H1 (cell line): Measurements from ENCODE around the gene WDR27. TPM values are rescaled to one million over a fixed set of nuclear protein-coding genes. Genes with fewer than 3 reads are reported as not detected.

Experiments used
- CTCF ChIA-PET: fragments of 300-600 bp; sonication (Branson Sonifier 250); formaldehyde crosslinking; loops from one replicate; lab custom pipeline; 2021; ENCODE audit not compliant: partially characterized antibody; lab: Charles Lee
- POLR2A ChIA-PET: fragments of 300-600 bp; sonication (Branson Sonifier 250); formaldehyde crosslinking; loops from one replicate; lab custom pipeline; 2021; ENCODE audit warnings: inconsistent platforms; ENCODE audit not compliant: partially characterized antibody; lab: Charles Lee
- DNase-seq, 2 experiments: peaks; one replicate each; pipeline versions ENCODE4 v3.0.0 to v3.0.0-alpha.2; 2010 to 2022; ENCODE audit warnings: low spot score in 2 of 2, low read depth in 1 of 2, mixed read lengths in 1 of 2
- FAIRE-seq: peaks from 2 replicates; lab custom pipeline; 2011; peaks lifted over from hg19 to GRCh38; lab: Jason Lieb, UNC
- H2AFZ ChIP-seq: 2 replicates; pipeline ENCODE4 v1.8.1; 2012; ENCODE audit warnings: low read length, inconsistent platforms
- H2AK5ac ChIP-seq: 2 replicates; pipeline ENCODE4 v1.6.1; 2013; ENCODE audit warnings: low read depth, low read length
- H2BK120ac ChIP-seq: replicated peaks from 2 replicates; pipeline ENCODE3; 2013; ENCODE audit warnings: low read depth, low read length, inconsistent platforms
- H2BK12ac ChIP-seq: 2 replicates; pipeline ENCODE4 v1.6.1; 2013; ENCODE audit warnings: low read depth, low read length
- H2BK15ac ChIP-seq: 2 replicates; pipeline ENCODE4 v1.6.1; 2013; ENCODE audit warnings: low read length
- H2BK20ac ChIP-seq: 2 replicates; pipeline ENCODE4 v1.6.1; 2013; ENCODE audit warnings: low read length
- H2BK5ac ChIP-seq: 2 replicates; pipeline ENCODE4 v1.6.1; 2013; ENCODE audit warnings: low read depth, low read length
- H3K14ac ChIP-seq: 2 replicates; pipeline ENCODE4 v1.6.1; 2013; ENCODE audit warnings: inconsistent platforms; ENCODE audit not compliant: insufficient read length
- H3K18ac ChIP-seq: 2 replicates; pipeline ENCODE4 v1.6.1; 2013; ENCODE audit warnings: low read length; ENCODE audit errors: extremely low read depth
- H3K23ac ChIP-seq: 2 replicates; pipeline ENCODE4 v1.6.1; 2013; ENCODE audit warnings: inconsistent platforms; ENCODE audit not compliant: insufficient read length
- H3K23me2 ChIP-seq: 2 replicates; pipeline ENCODE4 v1.6.1; 2013; ENCODE audit warnings: low read depth, low read length
- H3K27ac ChIP-seq: 2 replicates; pipeline ENCODE4 v1.6.1; 2011; ENCODE audit warnings: low read depth, low read length, inconsistent platforms
- H3K27me3 ChIP-seq, 4 experiments: replicated peaks in 1 of 4; 1 replicate in 1 of 4; 2 replicates in 3 of 4; pipeline versions ENCODE4 v1.6.1 to v1.8.1; 2011 to 2013; ENCODE audit warnings: low read length in 3 of 4, mild to moderate bottlenecking in 3 of 4, inconsistent platforms in 2 of 4, mixed read lengths in 2 of 4, moderate library complexity in 1 of 4; ENCODE audit not compliant: control insufficient read depth in 3 of 4, insufficient read depth in 3 of 4; ENCODE audit errors: extremely low read depth in 1 of 4
- H3K36me3 ChIP-seq, 4 experiments: 2 replicates each; pipeline versions ENCODE4 v1.6.1 to v1.8.1; 2011 to 2013; ENCODE audit warnings: mild to moderate bottlenecking in 4 of 4, low read length in 3 of 4, moderate library complexity in 2 of 4, control low read depth in 1 of 4, inconsistent platforms in 1 of 4; ENCODE audit not compliant: insufficient read depth in 4 of 4, control insufficient read depth in 2 of 4
- H3K4ac ChIP-seq: replicated peaks from 2 replicates; pipeline ENCODE3; 2013; ENCODE audit warnings: low read length, low read depth, mixed read lengths, inconsistent platforms; ENCODE audit not compliant: insufficient read length
- H3K4me1 ChIP-seq, 4 experiments: replicated peaks in 1 of 4; 1 replicate in 1 of 4; 2 replicates in 3 of 4; pipeline versions ENCODE4 v1.6.1 to v1.8.1; 2011 to 2013; ENCODE audit warnings: low read length in 3 of 4, inconsistent platforms in 2 of 4, mixed read lengths in 1 of 4; ENCODE audit not compliant: insufficient read depth in 4 of 4, control insufficient read depth in 3 of 4
- H3K4me2 ChIP-seq, 2 experiments: 2 replicates each; pipeline versions ENCODE4 v1.6.1 to v1.8.1; 2011 to 2013; ENCODE audit warnings: low read depth in 2 of 2, low read length in 2 of 2, control low read depth in 1 of 2, inconsistent platforms in 1 of 2, mild to moderate bottlenecking in 1 of 2; ENCODE audit not compliant: insufficient read depth in 1 of 2
- H3K4me3 ChIP-seq, 4 experiments: fragments of 200-600, 300-600 bp in 1 of 4; sonication (generic), shearing (Covaris generic), sonication (Bioruptor Twin) in 1 of 4; 2 replicates each; pipeline versions ENCODE4 v1.5.1 to v1.8.1; 2011 to 2016; ENCODE audit warnings: low read length in 4 of 4, low read depth in 3 of 4, control low read depth in 2 of 4, inconsistent platforms in 2 of 4, mild to moderate bottlenecking in 2 of 4, mixed read lengths in 1 of 4, moderate library complexity in 1 of 4; ENCODE audit not compliant: insufficient read depth in 2 of 4; ENCODE audit errors: extremely low read depth in 1 of 4
- H3K56ac ChIP-seq: replicated peaks from 2 replicates; pipeline ENCODE3; 2013; ENCODE audit warnings: low read depth, mild to moderate bottlenecking, mixed read lengths, low read length, inconsistent platforms; ENCODE audit not compliant: insufficient read length
- H3K79me1 ChIP-seq: 2 replicates; pipeline ENCODE4 v1.6.1; 2013; ENCODE audit warnings: low read depth, low read length, control low read depth
- H3K79me2 ChIP-seq, 2 experiments: 2 replicates each; pipeline versions ENCODE4 v1.6.1 to v1.8.1; 2012 to 2013; ENCODE audit warnings: low read length in 2 of 2, mild to moderate bottlenecking in 2 of 2, inconsistent platforms in 1 of 2; ENCODE audit not compliant: insufficient read depth in 2 of 2, control insufficient read depth in 1 of 2
- H3K9ac ChIP-seq, 4 experiments: replicated peaks in 1 of 4; 1 replicate in 1 of 4; 2 replicates in 3 of 4; pipeline versions ENCODE4 v1.6.1 to v1.8.1; 2011 to 2013; ENCODE audit warnings: low read depth in 3 of 4, low read length in 3 of 4, control low read depth in 2 of 4, mild to moderate bottlenecking in 2 of 4, moderate library complexity in 2 of 4, inconsistent platforms in 1 of 4; ENCODE audit errors: extremely low read depth in 1 of 4
- H3K9me3 ChIP-seq, 2 experiments: 2 replicates each; pipeline versions ENCODE4 v1.6.1 to v1.8.1; 2012 to 2013; ENCODE audit warnings: mild to moderate bottlenecking in 2 of 2, moderate library complexity in 2 of 2, control low read depth in 1 of 2, inconsistent platforms in 1 of 2, low read depth in 1 of 2, low read length in 1 of 2, mixed read lengths in 1 of 2; ENCODE audit not compliant: insufficient read depth in 2 of 2
- H4K20me1 ChIP-seq, 2 experiments: replicated peaks in 1 of 2; 2 replicates each; pipeline versions ENCODE3 to v1.8.1; 2011 to 2013; ENCODE audit warnings: inconsistent platforms in 2 of 2, low read length in 2 of 2, mild to moderate bottlenecking in 1 of 2; ENCODE audit not compliant: insufficient read depth in 2 of 2, control insufficient read depth in 1 of 2
- H4K5ac ChIP-seq: 2 replicates; pipeline ENCODE4 v1.6.1; 2013; ENCODE audit warnings: low read length, low read depth, mixed read lengths, inconsistent platforms; ENCODE audit not compliant: insufficient read length
- H4K8ac ChIP-seq: 2 replicates; pipeline ENCODE4 v1.8.0; 2013; ENCODE audit warnings: mild to moderate bottlenecking, moderate library complexity, low read length, inconsistent platforms; ENCODE audit not compliant: insufficient read depth; ENCODE audit errors: extremely low read depth
- H4K91ac ChIP-seq: replicated peaks from 2 replicates; pipeline ENCODE3; 2013; ENCODE audit warnings: low read length, mixed read lengths, inconsistent platforms; ENCODE audit not compliant: insufficient read length
- CHD2 ChIP-seq: IDR thresholded peaks from 2 replicates; pipeline ENCODE4 v1.6.1; 2012; ENCODE audit warnings: low read length, improper control_type of control experiment
- E2F6 ChIP-seq: IDR thresholded peaks from 2 replicates; pipeline ENCODE4 v1.6.1; 2012; ENCODE audit warnings: inconsistent platforms
- EP300 ChIP-seq, 2 experiments: IDR thresholded peaks; 1 replicate in 1 of 2; 2 replicates in 1 of 2; pipeline ENCODE4 v1.6.1; 2011 to 2012; ENCODE audit warnings: low read depth in 2 of 2, low read length in 2 of 2, mild to moderate bottlenecking in 2 of 2, borderline replicate concordance in 1 of 2, inconsistent platforms in 1 of 2, moderate library complexity in 1 of 2
- GABPA ChIP-seq: IDR thresholded peaks from 2 replicates; pipeline ENCODE4 v1.6.1; 2011; ENCODE audit warnings: mild to moderate bottlenecking, low read length, moderate library complexity, borderline replicate concordance; ENCODE audit not compliant: insufficient read depth
- GTF2F1 ChIP-seq: IDR thresholded peaks from 2 replicates; pipeline ENCODE4 v1.6.1; 2012; ENCODE audit warnings: low read depth, low read length, improper control_type of control experiment, borderline replicate concordance
- KDM1A ChIP-seq: fragments of 200-600, 300-600 bp; sonication (generic); IDR thresholded peaks from 2 replicates; pipeline ENCODE4 v1.7.1; 2016; ENCODE audit warnings: mild to moderate bottlenecking, low read length, borderline replicate concordance
- PHF8 ChIP-seq: fragments of 200-600 bp; sonication (generic); conservative IDR thresholded peaks from 2 replicates; pipeline ENCODE4 v1.7.1; 2012; ENCODE audit warnings: low read depth, mild to moderate bottlenecking, inconsistent platforms, low read length, moderate library complexity
- POLR2AphosphoS5 ChIP-seq: IDR thresholded peaks from 2 replicates; pipeline ENCODE4 v1.6.1; 2011; ENCODE audit warnings: low read depth, low read length
- POU5F1 ChIP-seq: IDR thresholded peaks from 2 replicates; pipeline ENCODE4 v1.6.1; 2011; ENCODE audit warnings: low read depth, mild to moderate bottlenecking, low read length, moderate library complexity
- SP2 ChIP-seq: IDR thresholded peaks from 2 replicates; pipeline ENCODE4 v1.6.1; 2012; ENCODE audit warnings: mild to moderate bottlenecking, low read length, inconsistent platforms
- SRF ChIP-seq: IDR thresholded peaks from 2 replicates; pipeline ENCODE4 v1.6.1; 2011; ENCODE audit warnings: mild to moderate bottlenecking, low read depth, low read length, moderate library complexity
- TAF7 ChIP-seq: optimal IDR thresholded peaks from 2 replicates; pipeline ENCODE3; 2011; ENCODE audit warnings: low read depth, mild to moderate bottlenecking, inconsistent platforms, low read length, moderate library complexity, borderline replicate concordance
- TBP ChIP-seq: IDR thresholded peaks from 2 replicates; pipeline ENCODE4 v1.6.1; 2011; ENCODE audit warnings: low read depth, low read length, improper control_type of control experiment
- TCF12 ChIP-seq: IDR thresholded peaks from 2 replicates; pipeline ENCODE4 v1.6.1; 2011; ENCODE audit warnings: low read depth, mild to moderate bottlenecking, low read length
- WGBS, 2 experiments: shearing (Covaris generic) in 1 of 2; methylation state at CpG; one replicate each; pipeline versions ENCODE4 v1.1.6 to v1.1.7; 2013 to 2015; ENCODE audit warnings: low lambda C conversion rate in 2 of 2, mixed read lengths in 2 of 2, inconsistent platforms in 1 of 2, low coverage in 1 of 2, missing lambda C conversion rate in 1 of 2; ENCODE audit not compliant: insufficient replicate concordance in 2 of 2, insufficient coverage in 1 of 2, insufficient read length in 1 of 2; ENCODE audit errors: extremely low coverage in 1 of 2, missing lambda C conversion rate in 1 of 2; 5-methylcytosine and 5-hydroxymethylcytosine counted together
- polyA plus RNA-seq, 7 experiments: library from polyadenylated mRNA; depleted of rRNA in 3 of 7; stranded (reverse) in 5 of 7; unstranded in 2 of 7; fragments of >200 nt in 5 of 7; fragments of 200-250 nt in 2 of 7; gene quantifications; 1 replicate in 5 of 7; 2 replicates in 1 of 7; 4 replicates in 1 of 7; pipeline versions ENCODE4 v1.2.1 to v1.2.3, GENCODE V29; 2011 to 2013; ENCODE audit warnings: missing spikeins in 2 of 7, mixed read lengths in 2 of 7
- total RNA-seq: library from RNA; stranded (reverse); fragmentation: NEBNext Ultra II Directional; extraction: Animal tissue kit (Norgen Biotek cat#: 25700); gene quantifications from 2 replicates; pipeline ENCODE4 v1.2.1, GENCODE V29; 2021

Gene WDR27
- total and polyA plus RNA-seq, 2 of the 8 experiments (the other 6 are each of a cell fraction or from before 2014, with no cell fraction given): 53.6 to 68.6 TPM

GRCh38 chr6:169626169-169626568 lies 75.7 kb downstream of the WDR27 start:
- Histone ChIP-seq H3K4me3 (no peak overlapping the region), H4K5ac (no peak overlapping the region), H2BK12ac (no peak overlapping the region), H3K36me3 (peaks cover 4 to 27% (median 17%) of the 10 kb centered on the region in 4 experiments), H3K9me3 (no peaks in the 10 kb centered on the region; a peak in 1 of 4 replicates), H2BK120ac (no peak overlapping the region), H3K23me2 (peaks cover 5% of the 10 kb centered on the region), H3K79me1 (peaks cover 5% of the 10 kb centered on the region), H2BK15ac (no peak overlapping the region), H2AK5ac (no peak overlapping the region), H3K18ac (no peak overlapping the region), H2BK5ac (no peak overlapping the region), H2BK20ac (no peak overlapping the region), H3K27me3 (no peaks in the 10 kb centered on the region), H4K8ac (no peak overlapping the region), H3K4me1 (peaks cover 1 to 8% (median 6%) of the 10 kb centered on the region in 4 experiments; a peak in 6 of 7 replicates), H3K4ac (no peak overlapping the region), H3K27ac (no peak overlapping the region), H4K20me1 (peaks cover 2 to 10% of the 10 kb centered on the region in 2 experiments), H3K4me2 (no peak overlapping the region), H3K9ac (no peak overlapping the region), H2AFZ (no peak overlapping the region), H3K23ac (no peak overlapping the region), H3K56ac (no peak overlapping the region), H3K14ac (no peak overlapping the region), H3K79me2 (peaks cover 3 to 4% of the 10 kb centered on the region in 2 experiments; a peak in 2 of 4 replicates), H4K91ac (no peak overlapping the region)
- POLR2A ChIA-PET: no interaction called here
- CTCF ChIA-PET: no interaction called here
- 95% methylated on average over 8 of the region's 8 CpGs; no CpG with 5 or more reads in 1 of the 2 experiments for WGBS, 2 experiments
- DNase-seq: no peak
- FAIRE-seq: no peak
- TF ChIP-seq POLR2AphosphoS5: no peak
- no peak for TF ChIP-seq SRF
- TF ChIP-seq PHF8: no peak
- TF ChIP-seq GABPA: no peak
- TF ChIP-seq EP300 (IDR thresholded peaks at IDR 0.05; ENCODE audit: borderline replicate concordance in 1 of 2, low read depth in 2 of 2, low read length in 2 of 2): no peak
- no peak for TF ChIP-seq KDM1A
- no peak for TF ChIP-seq E2F6
- no peak for TF ChIP-seq CHD2
- no peak for TF ChIP-seq SP2
- no peak for TF ChIP-seq GTF2F1
- no peak for TF ChIP-seq TCF12
- TF ChIP-seq TBP: no peak
- TF ChIP-seq POU5F1: no peak
- no peak for TF ChIP-seq TAF7
